ENCODE data around the gene TMEM45B. TPM values are rescaled to one million over a fixed set of nuclear protein-coding genes. Genes with fewer than 3 reads are reported as not detected.

The TMEM45B gene
- total RNA-seq, 1 experiment from 2014 or later, result not detected

DNA sequence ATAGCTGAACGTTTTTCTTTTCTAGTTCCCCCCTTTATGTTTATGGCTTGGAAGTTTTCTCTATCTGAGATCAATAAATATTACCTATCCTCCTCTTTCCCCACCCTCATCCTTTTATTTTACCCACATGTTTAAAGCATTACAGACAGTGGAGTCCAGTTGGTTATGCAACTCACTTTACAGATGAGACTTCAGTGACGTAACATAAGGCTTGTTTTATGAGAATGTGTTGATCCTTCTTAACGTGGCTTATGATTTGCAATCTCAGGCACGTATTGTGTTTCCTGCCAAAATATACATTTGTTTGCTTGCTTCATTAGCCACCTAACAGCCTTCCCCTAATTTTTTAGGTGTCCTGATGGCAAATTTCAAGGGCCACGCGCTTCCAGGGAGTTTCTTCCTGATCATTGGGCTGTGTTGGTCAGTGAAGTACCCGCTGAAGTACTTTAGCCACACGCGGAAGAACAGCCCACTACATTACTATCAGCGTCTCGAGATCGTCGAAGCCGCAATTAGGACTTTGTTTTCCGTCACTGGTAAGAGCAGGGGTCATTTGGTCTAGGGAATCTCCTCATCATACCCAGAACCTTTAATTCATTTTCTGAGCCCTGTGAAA, 36.6 kb downstream of the TMEM45B start:
- no peak for DNase-seq (ENCODE audit: low read depth)

DNA sequence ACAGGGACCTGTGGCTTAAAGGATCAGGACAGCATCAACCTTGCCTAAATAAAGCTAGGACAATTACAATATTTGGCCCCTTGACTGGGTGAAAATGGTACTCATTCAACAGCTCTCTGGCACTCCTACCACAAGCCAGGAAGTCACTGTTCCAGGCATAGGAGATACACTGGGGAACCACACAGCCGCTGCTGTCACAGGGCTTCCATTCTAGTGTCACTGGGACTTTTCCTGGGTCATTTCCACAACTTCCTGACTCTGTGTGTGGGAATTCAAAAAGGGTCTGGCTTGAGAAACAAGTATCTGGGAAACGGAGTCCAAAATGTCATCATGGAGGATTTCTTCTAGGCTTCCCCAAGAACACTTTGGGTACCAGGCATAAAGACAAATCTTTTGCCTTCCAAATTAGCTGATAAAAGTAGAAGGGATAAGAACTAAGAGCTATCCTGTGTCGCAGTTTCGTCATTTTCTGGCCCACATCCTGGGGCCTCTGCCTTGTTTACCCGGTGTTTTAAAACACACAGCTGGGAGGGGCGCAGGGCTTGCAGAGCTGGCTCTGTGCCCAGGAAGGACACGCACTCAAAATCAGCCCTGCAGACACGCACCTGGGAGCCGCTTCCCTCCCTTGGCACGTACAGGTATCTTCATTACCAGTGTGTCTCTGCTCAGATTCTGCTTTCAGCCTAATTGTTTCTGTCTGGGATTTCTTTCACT, 38.0 kb downstream of the TMEM45B start:
- peak; percentile 34 for DNase-seq (ENCODE audit: low read depth)

DNA sequence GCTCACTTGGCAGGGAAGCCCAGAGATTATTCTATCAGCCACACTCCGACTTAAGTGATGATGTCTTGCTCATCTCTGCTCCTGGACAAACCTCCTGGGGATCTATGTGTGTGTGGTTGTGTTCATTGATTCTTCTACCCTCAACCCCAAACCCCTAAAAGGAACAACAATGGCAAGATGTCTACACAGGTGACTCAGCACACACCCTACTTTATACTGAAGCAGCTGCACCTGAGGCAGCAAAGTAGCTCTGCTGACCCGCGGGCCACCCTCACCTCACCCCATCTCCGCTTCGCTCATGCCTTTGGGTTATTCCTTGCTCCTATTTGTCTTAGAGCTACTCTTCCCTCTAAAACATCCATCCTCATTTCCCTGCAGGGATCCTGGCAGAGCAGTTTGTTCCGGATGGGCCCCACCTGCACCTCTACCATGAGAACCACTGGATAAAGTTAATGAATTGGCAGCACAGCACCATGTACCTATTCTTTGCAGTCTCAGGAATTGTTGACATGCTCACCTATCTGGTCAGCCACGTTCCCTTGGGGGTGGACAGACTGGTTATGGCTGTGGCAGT, 38.7 kb downstream of the TMEM45B start:
- no peak for DNase-seq (ENCODE audit: low read depth)

DNA sequence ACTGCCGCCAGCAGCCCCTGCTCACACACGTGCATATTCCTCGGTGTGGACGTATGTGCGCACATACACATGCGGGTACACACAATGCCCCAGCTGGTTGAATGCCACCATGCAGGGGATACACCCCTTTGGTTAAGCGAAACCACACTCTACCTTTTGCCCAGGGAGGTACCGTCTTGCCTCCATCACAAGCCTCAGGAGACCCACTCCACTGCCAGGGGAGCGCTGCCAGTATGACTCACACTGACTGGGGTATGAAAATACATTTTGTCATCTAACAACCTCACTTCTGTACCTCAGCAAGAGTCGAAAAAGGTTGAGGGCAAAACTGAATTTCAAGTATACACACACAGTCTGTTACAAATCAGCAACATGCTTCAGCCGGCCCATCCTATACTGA, 39.4 kb downstream of the TMEM45B start:
- DNase-seq (ENCODE audit: low read depth), result peak; percentile 9

DNA sequence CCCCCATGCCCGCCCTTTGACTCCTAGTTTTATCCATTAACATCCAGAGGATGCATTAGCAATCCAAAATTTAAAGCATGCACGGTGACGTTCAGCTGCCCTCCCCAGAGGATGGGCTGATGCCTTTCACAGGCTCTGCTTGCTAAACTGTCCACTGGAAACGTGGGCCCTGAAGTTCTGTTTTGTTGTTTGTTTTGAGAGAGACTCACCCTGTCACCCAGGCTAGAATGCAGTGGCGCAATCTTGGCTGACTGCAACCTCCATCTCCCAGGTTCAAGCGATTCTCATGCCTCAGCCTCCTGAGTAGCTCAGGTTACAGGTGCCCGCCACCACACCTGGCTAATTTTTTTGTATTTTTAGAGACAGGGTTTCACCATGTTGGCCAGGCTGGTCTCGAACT, 40.4 kb downstream of the TMEM45B start:
- DNase-seq (ENCODE audit: low read depth), result no peak

DNA sequence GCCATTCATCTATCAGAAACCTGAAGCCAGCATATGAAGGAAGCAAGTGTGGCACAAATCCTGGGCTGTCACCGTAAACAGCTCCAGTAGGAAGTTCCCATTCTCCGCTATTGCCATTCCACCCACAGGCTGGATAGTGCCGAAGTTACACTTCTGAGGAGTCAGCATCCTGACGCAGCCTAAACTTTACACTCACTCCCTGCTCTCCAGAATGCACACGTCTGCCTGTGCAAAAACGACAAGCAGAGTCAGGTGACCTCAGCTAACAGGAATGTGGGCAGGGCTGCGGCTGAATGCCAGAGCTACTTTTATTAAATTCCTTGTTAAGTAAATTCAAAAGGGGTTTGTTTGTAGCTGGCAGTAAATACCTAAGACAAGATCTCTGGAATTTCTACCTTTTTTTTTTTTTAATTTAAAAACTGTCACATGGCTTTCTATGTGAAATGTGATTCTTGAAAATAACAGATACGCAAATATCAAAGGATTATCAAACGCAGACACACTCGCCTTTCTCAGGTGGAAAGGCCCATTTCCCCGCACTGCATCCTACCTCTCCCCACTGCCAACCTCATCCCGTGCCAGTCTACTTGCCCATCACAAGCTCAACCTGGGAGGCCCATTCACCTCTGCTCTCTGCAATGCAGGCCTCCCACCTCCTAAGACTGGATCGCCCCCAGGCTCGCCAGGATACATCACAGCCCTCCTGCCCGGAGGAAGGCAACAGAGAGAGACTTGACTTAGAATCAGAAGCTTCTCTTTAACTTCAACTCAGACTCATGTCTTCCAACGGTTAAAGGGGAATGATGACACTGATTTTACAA, 46.3 kb downstream of the TMEM45B start:
- peak; percentile 98 for DNase-seq (ENCODE audit: low read depth)

DNA sequence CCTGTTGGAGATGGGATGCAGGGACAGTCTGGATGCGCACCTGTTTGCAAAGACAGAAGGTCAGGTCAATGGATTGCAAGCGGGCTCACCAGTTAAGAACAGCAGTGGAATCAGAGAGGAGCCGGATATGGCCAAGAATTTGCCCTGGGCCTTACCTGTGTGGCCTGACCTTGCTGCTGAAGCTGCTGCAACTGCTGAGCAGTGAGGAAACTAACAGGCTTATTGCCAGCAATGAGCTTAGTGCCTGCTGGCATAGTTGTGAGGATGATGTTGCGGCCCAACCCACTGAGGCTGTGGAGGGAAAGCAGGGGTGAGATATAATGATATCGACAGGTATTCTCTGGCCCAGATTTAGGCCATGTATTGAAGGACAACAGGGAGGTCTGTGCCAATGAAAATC, 49.2 kb downstream of the TMEM45B start:
- DNase-seq (ENCODE audit: low read depth), result no peak

DNA sequence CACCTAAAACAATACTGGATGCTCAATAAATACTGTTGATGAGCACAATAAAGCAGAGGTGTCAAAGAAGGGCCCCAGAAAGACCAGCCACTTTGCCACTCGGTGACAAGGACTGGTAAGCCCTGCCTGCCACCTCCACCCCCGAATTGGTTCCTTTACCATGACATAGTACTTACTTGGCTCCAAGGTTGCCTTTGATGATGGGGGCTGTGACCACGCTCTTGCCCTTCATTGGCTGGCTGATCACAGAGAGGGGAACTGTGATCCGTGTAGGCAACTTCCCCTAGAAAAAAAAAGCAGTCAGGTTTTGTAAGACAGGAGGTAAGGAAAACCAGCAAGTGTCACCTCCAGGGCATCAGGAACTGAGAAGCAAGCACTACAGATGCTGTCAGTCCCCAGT, 50.1 kb downstream of the TMEM45B start:
- DNase-seq (ENCODE audit: low read depth), result no peak

DNA sequence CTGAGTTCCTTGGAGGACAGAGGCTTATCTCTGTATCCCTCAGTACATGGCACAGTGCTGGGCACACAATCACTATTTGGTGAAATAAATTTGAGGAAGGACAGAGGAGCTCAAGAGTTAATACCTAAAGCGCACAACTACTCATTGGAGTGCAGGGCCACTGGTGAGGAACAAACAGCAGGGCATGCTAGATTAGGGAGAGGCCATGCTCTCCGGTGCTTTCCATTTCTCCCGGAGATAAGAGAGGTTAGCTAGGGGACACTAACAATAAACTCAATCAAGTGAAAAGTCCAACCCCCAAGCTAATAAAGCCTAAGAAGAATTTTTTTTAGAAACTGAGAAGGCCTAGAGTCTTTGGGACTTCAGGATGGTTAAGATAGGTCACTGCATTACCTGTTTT, 50.7 kb downstream of the TMEM45B start:
- DNase-seq (ENCODE audit: low read depth), result peak; percentile 15

DNA sequence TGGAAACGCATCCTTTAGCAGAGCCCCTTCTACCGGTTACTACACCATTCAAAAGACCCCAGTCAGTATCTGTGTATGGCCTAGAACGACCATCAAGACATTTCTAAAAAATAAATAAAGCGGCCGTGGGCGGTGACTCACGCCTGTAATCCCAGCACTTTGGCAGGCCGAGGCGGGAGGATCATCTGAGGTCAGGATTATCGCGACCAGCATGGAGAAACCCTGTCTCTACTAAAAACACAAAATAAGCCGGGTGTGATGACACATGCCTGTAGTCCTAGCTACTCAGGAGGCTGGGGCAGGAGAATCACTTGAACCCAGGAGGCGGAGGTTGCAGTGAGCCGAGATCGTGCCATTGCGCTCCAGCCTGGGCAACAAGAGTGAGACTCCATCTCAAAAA, 53.0 kb downstream of the TMEM45B start:
- DNase-seq (ENCODE audit: low read depth), result peak; percentile 28

DNA sequence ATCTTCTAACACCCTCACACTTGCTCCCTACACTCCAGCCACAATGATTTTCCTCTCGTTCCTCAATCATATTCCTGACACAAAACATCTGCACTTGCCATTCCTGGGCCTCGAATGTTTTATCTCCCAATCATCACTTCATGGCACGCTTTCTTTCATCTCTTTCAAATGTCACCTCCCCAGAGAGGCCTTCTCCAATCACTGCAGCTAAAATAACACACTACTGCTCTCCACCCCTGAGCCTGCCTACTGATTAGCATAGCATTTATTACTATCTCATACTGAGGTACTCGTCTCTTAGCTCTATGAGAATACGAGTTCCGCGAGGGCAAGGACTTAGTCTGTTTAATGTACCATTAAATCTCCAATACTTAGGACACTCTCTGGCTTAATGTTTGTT, 56.3 kb downstream of the TMEM45B start:
- no peak for DNase-seq (ENCODE audit: low read depth)

DNA sequence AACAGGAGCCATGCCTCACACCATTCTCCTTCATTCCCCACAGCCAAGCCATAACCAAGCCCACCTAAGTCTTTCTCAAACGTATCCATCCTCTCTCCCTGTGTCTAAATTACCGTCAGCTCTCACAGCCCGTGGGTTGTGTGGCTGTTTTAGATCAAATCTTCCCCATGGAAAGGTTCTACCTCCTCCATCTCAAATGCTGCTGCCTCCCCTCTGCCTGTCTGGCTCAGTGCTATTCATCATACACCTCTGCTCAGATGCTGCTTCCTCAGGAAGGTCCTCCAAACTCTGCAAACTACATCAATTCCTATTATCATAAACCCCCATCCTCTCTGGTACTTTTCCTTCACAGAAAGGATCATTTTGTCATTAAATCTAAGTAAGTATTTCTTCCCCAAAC, 64.7 kb downstream of the TMEM45B start:
- DNase-seq (ENCODE audit: low read depth), result no peak

DNA sequence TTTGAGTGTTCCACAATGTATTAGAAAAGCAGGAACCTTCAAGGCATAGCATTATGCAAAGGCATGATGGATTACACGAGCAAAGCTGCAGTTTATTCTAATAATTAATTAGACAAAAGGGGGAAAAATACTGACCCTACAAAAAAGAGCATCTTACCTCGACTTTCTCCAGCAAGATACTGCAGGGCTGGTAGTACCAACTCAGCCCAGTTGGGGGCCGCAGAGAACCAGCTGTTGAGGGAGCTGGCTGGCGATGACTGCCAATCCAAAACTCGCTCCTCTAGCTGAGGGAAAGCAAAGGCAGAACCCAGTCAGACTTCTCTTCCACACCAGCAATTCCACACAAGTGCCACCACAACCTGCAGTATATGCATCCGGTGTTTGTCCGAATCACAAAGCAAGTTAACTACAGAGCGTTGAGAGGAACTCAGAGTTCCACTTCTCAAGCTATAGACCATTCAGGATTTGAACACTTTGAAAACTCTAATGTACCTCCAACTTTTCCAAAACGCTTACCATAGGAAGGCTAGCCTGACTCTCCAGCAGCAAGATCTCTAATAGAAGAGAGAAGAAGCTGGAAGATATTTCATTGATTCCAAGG, 66.0 kb downstream of the TMEM45B start:
- peak; percentile 29 for DNase-seq (ENCODE audit: low read depth)

DNA sequence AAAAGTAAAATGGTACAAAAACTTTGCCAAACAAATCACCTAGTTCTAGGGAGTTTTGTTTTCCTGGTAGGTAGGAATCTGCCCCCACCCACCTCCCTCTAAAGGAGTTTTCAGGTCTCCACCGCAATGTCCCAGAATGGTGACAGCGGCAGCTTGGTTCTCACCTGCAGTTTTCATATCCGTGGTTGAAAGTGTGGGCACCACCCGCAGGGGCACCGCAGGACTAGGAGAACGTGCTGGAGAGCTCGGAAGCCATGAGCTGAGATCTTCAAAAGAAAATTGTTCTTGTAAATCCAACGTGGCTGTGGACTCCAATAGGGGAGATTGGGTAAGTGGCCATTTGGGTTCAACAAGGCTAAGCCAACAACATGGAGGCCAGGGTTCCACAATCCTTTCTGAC, 68.9 kb downstream of the TMEM45B start:
- no peak for DNase-seq (ENCODE audit: low read depth)

DNA sequence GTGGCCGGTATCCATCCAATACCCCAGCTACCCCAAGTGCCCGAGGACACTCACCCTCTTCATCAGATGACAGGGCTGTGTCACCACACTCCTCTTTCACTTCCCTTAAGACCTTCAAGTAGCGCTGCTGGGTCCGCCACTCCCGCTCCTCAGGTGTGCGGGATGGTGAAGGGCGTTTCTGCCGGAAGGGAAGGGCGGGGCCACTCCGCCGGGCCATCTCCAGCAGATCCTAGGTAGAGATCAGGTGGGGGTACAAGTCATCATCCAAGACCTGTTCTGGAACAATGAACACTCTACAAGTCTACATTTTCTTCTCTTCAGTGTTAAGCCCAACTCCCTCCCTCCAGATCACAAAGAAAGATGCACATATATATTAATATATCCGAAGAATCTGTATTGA, 69.7 kb downstream of the TMEM45B start:
- DNase-seq (ENCODE audit: low read depth), result no peak

DNA sequence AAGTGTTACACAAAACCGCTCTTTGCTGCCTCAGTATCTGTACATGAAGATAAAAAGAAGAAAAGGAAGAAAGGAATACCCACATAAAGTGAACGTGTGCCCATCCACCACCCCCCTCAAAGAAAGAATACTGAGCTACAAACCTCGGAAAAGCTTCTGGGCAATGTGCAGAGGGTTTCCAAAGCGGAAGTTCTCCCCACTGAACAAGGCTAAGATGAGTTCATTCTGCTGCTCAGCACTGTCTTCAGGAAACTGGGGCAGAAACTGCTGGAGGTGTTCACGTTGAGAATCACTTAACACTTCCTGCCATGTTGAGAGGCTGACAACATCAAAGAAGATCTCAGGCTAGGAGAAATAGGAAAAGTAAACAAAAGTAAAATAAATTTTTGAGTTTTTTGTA, 72.8 kb downstream of the TMEM45B start:
- DNase-seq (ENCODE audit: low read depth), result no peak

DNA sequence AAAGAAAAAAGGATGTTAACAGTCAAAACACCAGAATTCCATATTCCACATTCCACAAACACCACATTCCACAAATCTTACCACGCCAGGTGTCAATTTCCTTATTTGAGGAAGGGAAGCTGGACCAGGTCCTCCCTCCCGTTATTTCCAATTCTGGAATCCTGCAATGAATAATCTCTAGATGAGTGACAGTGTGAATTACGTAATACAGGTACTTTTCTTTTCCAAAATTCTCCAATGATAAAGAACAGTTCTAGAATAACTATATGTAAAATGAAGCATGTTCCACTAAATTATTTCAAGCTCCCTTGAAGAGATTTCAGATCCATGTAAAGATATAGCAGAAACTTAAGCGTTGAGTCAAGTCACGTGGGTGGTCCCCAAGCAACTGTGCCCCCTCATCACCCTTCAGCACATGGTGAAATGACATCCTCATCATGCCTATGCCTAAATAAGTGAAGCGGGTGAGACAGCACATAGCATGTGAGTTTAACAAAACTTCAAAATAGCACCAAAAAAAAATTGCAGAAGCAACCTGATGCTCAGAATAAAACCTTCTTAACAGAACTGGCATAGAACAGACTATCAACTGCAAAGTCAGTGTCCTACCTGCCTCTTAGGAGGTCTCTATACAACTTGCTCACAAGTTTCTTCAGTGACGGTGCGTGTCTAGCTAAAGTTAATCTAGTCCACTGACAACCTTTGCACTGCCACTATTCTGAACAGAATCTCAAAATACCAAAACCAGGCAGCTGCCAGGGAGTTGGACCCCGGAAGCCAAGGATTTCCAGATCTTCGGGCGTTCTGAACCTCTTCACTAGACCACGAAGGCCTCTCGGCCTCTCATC, 78.9 kb downstream of the TMEM45B start:
- peak; percentile 20 for DNase-seq (ENCODE audit: low read depth)

DNA sequence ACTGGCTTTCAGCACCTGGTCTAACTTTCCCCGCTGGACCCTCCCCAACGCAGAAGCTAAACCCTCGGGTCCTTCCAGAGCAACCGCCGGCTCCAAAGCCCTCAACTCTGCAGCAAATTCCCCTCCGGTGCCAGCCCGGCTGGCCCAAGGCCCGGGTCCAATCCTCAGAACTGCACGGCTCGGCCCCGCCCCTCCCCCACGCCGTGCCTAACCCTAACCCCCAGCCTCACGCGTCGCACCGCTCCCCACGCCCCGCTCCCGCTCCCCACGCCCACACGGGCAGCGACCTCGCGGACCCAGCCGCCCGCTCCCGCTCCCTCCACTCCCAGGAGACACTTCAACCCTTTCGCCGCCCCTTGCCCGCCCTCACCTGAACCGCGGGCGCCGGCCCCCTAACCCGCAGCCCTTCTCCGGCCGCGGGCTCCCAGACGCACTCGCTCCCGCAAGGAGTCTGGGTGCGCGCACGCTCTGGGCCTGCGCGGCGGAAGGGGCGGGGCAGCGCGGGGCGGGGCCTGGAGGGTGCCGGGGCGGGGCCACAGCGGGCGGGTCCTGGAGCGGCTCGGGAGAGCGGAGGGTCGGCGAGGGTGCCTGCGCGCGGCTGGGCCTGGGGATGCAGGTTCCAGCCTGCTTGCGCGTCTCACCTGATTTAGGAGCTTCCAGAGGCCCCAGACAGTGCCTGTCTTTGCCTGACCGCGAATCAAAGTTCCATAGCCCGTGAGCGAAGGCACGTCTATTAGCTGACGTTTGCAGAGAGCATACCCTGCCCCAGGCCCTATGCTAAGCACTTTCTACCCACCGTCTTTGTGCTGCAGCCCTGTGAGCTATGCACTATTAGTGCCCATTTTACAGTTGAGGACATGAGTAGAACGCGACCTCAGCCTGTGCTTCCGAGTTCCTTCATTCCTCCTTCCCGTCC, 79.7 kb downstream of the TMEM45B start, which contains the start of gene NFRKB:
NFRKB (minus strand) TSS at position 453 of the 916 bp plus-strand sequence. CDS start 2,729 bp downstream, outside the sequence.
- peak; percentile 66 for DNase-seq (ENCODE audit: low read depth)

DNA sequence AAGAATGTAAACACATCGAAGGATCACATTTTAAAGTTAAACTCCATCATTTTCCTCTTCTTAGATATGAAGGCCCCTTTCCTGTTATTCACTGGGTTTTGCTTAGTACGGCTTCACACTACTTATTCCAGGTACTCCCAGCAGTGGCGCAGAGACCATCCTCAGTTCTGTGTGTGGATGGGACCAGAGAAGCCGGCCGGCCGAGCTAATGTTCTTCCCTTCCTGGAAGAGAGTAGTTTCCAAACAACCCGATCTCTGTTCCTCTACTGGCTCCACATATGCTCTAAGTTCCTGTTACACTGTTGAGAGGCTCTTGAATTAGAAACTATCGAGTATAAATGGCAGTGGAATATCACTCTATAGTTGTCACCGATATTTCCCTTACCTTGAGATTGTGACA, 80.4 kb downstream of the TMEM45B start:
- DNase-seq (ENCODE audit: low read depth), result no peak

DNA sequence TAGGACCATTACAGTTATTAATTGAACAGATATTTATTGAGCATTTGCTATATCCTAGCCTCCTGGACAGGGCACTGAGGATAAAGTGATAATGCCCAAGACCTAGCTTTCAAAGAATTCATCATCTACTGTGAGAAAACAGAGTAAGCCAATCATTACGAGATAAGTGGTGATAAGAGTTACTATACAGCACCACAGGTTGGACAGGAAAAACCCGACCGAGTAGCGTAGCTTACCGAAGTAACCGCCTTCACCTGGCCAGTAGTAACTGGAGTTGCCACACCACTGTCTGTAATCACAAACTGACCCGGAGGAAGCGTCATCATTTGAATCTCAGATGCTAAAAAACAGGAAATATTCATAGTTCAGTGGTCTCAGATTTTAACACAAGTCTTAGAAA, 89.8 kb downstream of the TMEM45B start:
- no peak for DNase-seq (ENCODE audit: low read depth)
